GM23338 (cell line): ENCODE data around the gene RBP4. TPM values are rescaled to one million over a fixed set of nuclear protein-coding genes. Genes with fewer than 3 reads are reported as not detected.

Experiments used
- ATAC-seq: fragments of 200-7000 bp; cut with Tn5 transposase; 3 replicates; pipeline ENCODE4 v1.9.1; 2020
- DNase-seq: peaks from one replicate; pipeline ENCODE4 v3.0.0-alpha.2; 2015; ENCODE audit warnings: low spot score
- H2AFZ ChIP-seq: fragments of 200-600 bp; sonication (generic); 2 replicates; pipeline ENCODE4 v1.8.0; 2016; ENCODE audit warnings: antibody characterized with exemption, mild to moderate bottlenecking, moderate library complexity
- H3F3A ChIP-seq: fragments of 200-600 bp; sonication (generic); replicated peaks from 2 replicates; pipeline ENCODE4 v1.8.0; 2017; ENCODE audit warnings: antibody characterized with exemption, mixed run types, low read depth
- H3K27ac ChIP-seq: fragments of 200-600 bp; sonication (generic); 2 replicates; pipeline ENCODE4 v1.6.1; 2016; ENCODE audit warnings: low read depth
- H3K27me3 ChIP-seq: fragments of 200-600 bp; sonication (generic); 2 replicates; pipeline ENCODE4 v1.8.0; 2016; ENCODE audit warnings: mild to moderate bottlenecking, mixed run types, moderate library complexity; ENCODE audit not compliant: insufficient read depth
- H3K36me3 ChIP-seq: fragments of 200-600 bp; sonication (generic); 2 replicates; pipeline ENCODE4 v1.8.0; 2016; ENCODE audit warnings: mild to moderate bottlenecking; ENCODE audit not compliant: insufficient read depth
- H3K4me1 ChIP-seq: fragments of 200-600 bp; sonication (generic); 2 replicates; pipeline ENCODE4 v1.8.0; 2016; ENCODE audit warnings: mild to moderate bottlenecking, moderate library complexity; ENCODE audit not compliant: insufficient read depth
- H3K4me2 ChIP-seq: fragments of 200-600 bp; sonication (generic); 2 replicates; pipeline ENCODE4 v1.7.1; 2017; ENCODE audit warnings: mixed run types
- H3K4me3 ChIP-seq: fragments of 200-600 bp; sonication (generic); 2 replicates; pipeline ENCODE4 v1.6.1; 2016; ENCODE audit warnings: mixed run types
- H3K79me2 ChIP-seq: fragments of 200-600 bp; sonication (generic); replicated peaks from 2 replicates; pipeline ENCODE4 v1.8.0; 2017; ENCODE audit warnings: mild to moderate bottlenecking; ENCODE audit not compliant: insufficient read depth
- H3K9me2 ChIP-seq: fragments of 200-600 bp; sonication (generic); 2 replicates; pipeline ENCODE4 v1.8.0; 2017; ENCODE audit not compliant: insufficient read depth
- H4K20me1 ChIP-seq: fragments of 200-600 bp; sonication (generic); replicated peaks from 2 replicates; pipeline ENCODE4 v1.8.0; 2017; ENCODE audit warnings: mild to moderate bottlenecking; ENCODE audit not compliant: insufficient read depth
- H3K27ac Mint-ChIP-seq: 2 replicates; pipeline ENCODE4 v1.8.0; 2020; ENCODE audit warnings: inconsistent platforms, mild to moderate bottlenecking, moderate library complexity, mixed read lengths
- H3K27me3 Mint-ChIP-seq: 3 replicates; pipeline ENCODE4 v1.8.0; 2022; ENCODE audit warnings: low read depth, mild to moderate bottlenecking, moderate library complexity, mixed read lengths, inconsistent platforms; ENCODE audit not compliant: insufficient read depth, poor library complexity
- H3K36me3 Mint-ChIP-seq: 3 replicates; pipeline ENCODE4 v1.8.0; 2021; ENCODE audit warnings: low read depth, mild to moderate bottlenecking, inconsistent platforms, moderate library complexity, mixed read lengths
- H3K4me1 Mint-ChIP-seq: 3 replicates; pipeline ENCODE4 v1.8.0; 2020; ENCODE audit warnings: mild to moderate bottlenecking, inconsistent platforms, mixed read lengths
- H3K4me3 Mint-ChIP-seq: 3 replicates; pipeline ENCODE4 v1.8.0; 2021; ENCODE audit warnings: moderate library complexity, mild to moderate bottlenecking, inconsistent platforms, mixed read lengths
- H3K9me3 Mint-ChIP-seq: 3 replicates; pipeline ENCODE4 v1.8.0; 2020; ENCODE audit warnings: moderate library complexity, mild to moderate bottlenecking, inconsistent platforms, mixed read lengths
- CREB1 ChIP-seq: fragments of 250-450 bp; sonication (Bioruptor Pico); IDR thresholded peaks from 2 replicates; pipeline ENCODE4 v1.5.0; 2020; ENCODE audit warnings: low read depth, mild to moderate bottlenecking, moderate library complexity
- EZH2 ChIP-seq: fragments of 200-600 bp; sonication (generic); IDR thresholded peaks from one replicate; pipeline ENCODE4 v1.8.0; 2017; ENCODE audit warnings: antibody characterized with exemption, mild to moderate bottlenecking, low read depth; ENCODE audit not compliant: unreplicated experiment
- NANOG ChIP-seq: IDR thresholded peaks from 2 replicates; pipeline ENCODE4 v1.6.1; 2016; ENCODE audit warnings: antibody characterized with exemption, borderline replicate concordance
- STAT1 ChIP-seq: IDR thresholded peaks from one replicate; pipeline ENCODE4 v1.6.1; 2016; ENCODE audit warnings: antibody characterized with exemption; ENCODE audit not compliant: unreplicated experiment
- ZNF331 ChIP-seq: fragments of 250-450 bp; sonication (Bioruptor Pico); IDR thresholded peaks from 2 replicates; pipeline ENCODE4 v1.5.0; 2020; ENCODE audit warnings: low read depth, mild to moderate bottlenecking, moderate library complexity
- ZNF462 ChIP-seq: fragments of 250-450 bp; sonication (Bioruptor Pico); IDR thresholded peaks from 2 replicates; pipeline ENCODE4 v1.5.0; 2020; ENCODE audit warnings: mild to moderate bottlenecking, moderate library complexity
- polyA plus RNA-seq: library from polyadenylated mRNA; unstranded; fragments of >200 nt; fragmentation: Nextera tagmentation; extraction: Ambion mirVana; gene quantifications from 2 replicates; pipeline ENCODE4 v1.2.1, GENCODE V29; 2016
- total RNA-seq: library from RNA; depleted of rRNA; stranded (reverse); fragments of >200 nt; shearing (Covaris generic); gene quantifications from 2 replicates; pipeline ENCODE4 v1.2.3, GENCODE V29; 2014
- TF ChIP-seq, protein P1 (sequence below): IDR thresholded peaks from 2 replicates; pipeline ENCODE4 v1.6.1; 2016; ENCODE audit warnings: antibody characterized with exemption

The RBP4 gene
- total and polyA plus RNA-seq, 2 experiments from 2014 or later, result 0.79 to 1.0 TPM

GRCh38 chr10:93593254-93593653 is 7.8 kb downstream of the RBP4 start:
- Histone ChIP-seq H3K36me3 (no peaks in the 10 kb centered on the region), H3K79me2 (no peaks in the 10 kb centered on the region), H3K27me3 (peaks cover 5% of the 10 kb centered on the region; the same call in 1 of the 2 replicates), H3K9me2 (no peaks in the 10 kb centered on the region; the same call in 1 of the 2 replicates), H3K4me1 (peaks cover 16% of the 10 kb centered on the region), H3K27ac (no peak overlapping the region), H2AFZ (no peak overlapping the region), H3K4me3 (no peak overlapping the region), H3F3A (no peaks in the 10 kb centered on the region), H4K20me1 (peaks cover 3% of the 10 kb centered on the region; the same call in 1 of the 2 replicates), H3K4me2 (no peak overlapping the region)
- peaks cover 13% of the 10 kb centered on the region for H3K27me3 Mint-ChIP-seq
- H3K27ac Mint-ChIP-seq, result no peak overlapping the region
- no peaks in the 10 kb centered on the region for H3K9me3 Mint-ChIP-seq
- TF ChIP-seq ZNF462 (CRISPR knock-in tag), result no peak
- TF ChIP-seq ZNF331 (CRISPR knock-in tag), result no peak
- TF ChIP-seq NANOG, result no peak
- no peak for TF ChIP-seq EZH2
- TF ChIP-seq, protein P1, sequence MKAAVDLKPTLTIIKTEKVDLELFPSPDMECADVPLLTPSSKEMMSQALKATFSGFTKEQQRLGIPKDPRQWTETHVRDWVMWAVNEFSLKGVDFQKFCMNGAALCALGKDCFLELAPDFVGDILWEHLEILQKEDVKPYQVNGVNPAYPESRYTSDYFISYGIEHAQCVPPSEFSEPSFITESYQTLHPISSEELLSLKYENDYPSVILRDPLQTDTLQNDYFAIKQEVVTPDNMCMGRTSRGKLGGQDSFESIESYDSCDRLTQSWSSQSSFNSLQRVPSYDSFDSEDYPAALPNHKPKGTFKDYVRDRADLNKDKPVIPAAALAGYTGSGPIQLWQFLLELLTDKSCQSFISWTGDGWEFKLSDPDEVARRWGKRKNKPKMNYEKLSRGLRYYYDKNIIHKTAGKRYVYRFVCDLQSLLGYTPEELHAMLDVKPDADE, result no peak
- TF ChIP-seq STAT1, result no peak
- no peak for TF ChIP-seq CREB1
- DNase-seq (no peak), ATAC-seq (no peak)
- no peaks in the 10 kb centered on the region for H3K36me3 Mint-ChIP-seq
- H3K4me3 Mint-ChIP-seq, result no peak overlapping the region
- H3K4me1 Mint-ChIP-seq, result peaks cover 20% of the 10 kb centered on the region
